HepG2 (cell line): Measurements from ENCODE around the gene PNPLA3. TPM values are rescaled to one million over a fixed set of nuclear protein-coding genes. Genes with fewer than 3 reads are reported as not detected.

ENCODE experiments used
- FLYWCH1 ChIP-seq: sonication (generic); formaldehyde crosslinking; IDR thresholded peaks from 2 replicates; pipeline ENCODE4 v1.8.1; 2023; ENCODE audit warnings: mild to moderate bottlenecking, missing genetic modification reagents
- HMG20B ChIP-seq: conservative IDR thresholded peaks from 2 replicates; pipeline ENCODE4 v1.6.1; 2016; ENCODE audit warnings: missing genetic modification reagents, missing compliant biosample characterization
- HNF4A ChIP-seq: sonication (generic); formaldehyde crosslinking; IDR thresholded peaks from 2 replicates; pipeline ENCODE4 v1.4.0; 2020; ENCODE audit warnings: missing genetic modification reagents
- KAT8 ChIP-seq: IDR thresholded peaks from 2 replicates; pipeline ENCODE4 v1.6.1; 2016; ENCODE audit warnings: missing genetic modification reagents, missing compliant biosample characterization
- TBX3 ChIP-seq: fragments of 450-650 bp; IDR thresholded peaks from 2 replicates; pipeline ENCODE4 v1.6.1; 2017; ENCODE audit warnings: antibody characterized with exemption, mild to moderate bottlenecking, inconsistent platforms, borderline replicate concordance
- ZNF121 ChIP-seq: sonication (generic); formaldehyde crosslinking; IDR thresholded peaks from 2 replicates; pipeline ENCODE4 v1.5.0; 2020; ENCODE audit warnings: mild to moderate bottlenecking, missing genetic modification reagents
- ZNF235 ChIP-seq: sonication (generic); formaldehyde crosslinking; IDR thresholded peaks from 2 replicates; pipeline ENCODE4 v1.8.1; 2023; ENCODE audit warnings: mild to moderate bottlenecking, missing genetic modification reagents, borderline replicate concordance
- ZNF460 ChIP-seq: sonication (generic); formaldehyde crosslinking; IDR thresholded peaks from 2 replicates; pipeline ENCODE4 v1.5.1; 2020; ENCODE audit warnings: missing genetic modification reagents, mild to moderate bottlenecking, borderline replicate concordance
- ZNF547 ChIP-seq: sonication (generic); formaldehyde crosslinking; IDR thresholded peaks from 2 replicates; pipeline ENCODE4 v1.5.1; 2020; ENCODE audit warnings: mild to moderate bottlenecking, missing genetic modification reagents
- ZNF619 ChIP-seq: sonication (generic); formaldehyde crosslinking; IDR thresholded peaks from 2 replicates; pipeline ENCODE4 v1.4.0; 2020; ENCODE audit warnings: mild to moderate bottlenecking, missing genetic modification reagents
- ZSCAN31 ChIP-seq: sonication (generic); formaldehyde crosslinking; IDR thresholded peaks from 2 replicates; pipeline ENCODE4 v1.5.0; 2020; ENCODE audit warnings: low read depth, mild to moderate bottlenecking, missing genetic modification reagents
- polyA plus RNA-seq, 8 experiments: library from polyadenylated mRNA; depleted of rRNA in 3 of 8; stranded (reverse) in 7 of 8; unstranded in 1 of 8; fragments of >200 nt; fragmentation: Illumina TruSeq in 4 of 8; extraction: Trizol in 4 of 8; gene quantifications; 2 replicates each; pipeline versions ENCODE4 v1.2.1 to v1.2.3, GENCODE V29; 2011 to 2016; ENCODE audit warnings: low read depth in 4 of 8, missing spikeins in 1 of 8, mixed read lengths in 1 of 8; ENCODE audit not compliant: insufficient read depth in 1 of 8
- total RNA-seq, 5 experiments: library from RNA; depleted of rRNA; stranded (reverse); fragments of >200 nt; fragmentation: Illumina TruSeq; extraction: Trizol; gene quantifications; 2 replicates each; pipeline ENCODE4 v1.2.3, GENCODE V29; 2016; ENCODE audit warnings: low read depth in 1 of 5
- TF ChIP-seq, protein P1 (sequence below): sonication (generic); formaldehyde crosslinking; IDR thresholded peaks from 2 replicates; pipeline ENCODE4 v1.5.1; 2020; ENCODE audit warnings: mild to moderate bottlenecking, missing genetic modification reagents, borderline replicate concordance
- TF ChIP-seq, protein P2 (sequence below): sonication (generic); formaldehyde crosslinking; IDR thresholded peaks from 2 replicates; pipeline ENCODE4 v1.5.1; 2020; ENCODE audit warnings: mild to moderate bottlenecking, moderate library complexity, missing genetic modification reagents
- TF ChIP-seq, protein P3 (sequence below): sonication (generic); formaldehyde crosslinking; IDR thresholded peaks from 2 replicates; pipeline ENCODE4 v1.4.0; 2020; ENCODE audit warnings: missing genetic modification reagents, borderline replicate concordance

The PNPLA3 gene
- total and polyA plus RNA-seq, 2 of the 13 experiments (the other 11 are each of a cell fraction or from before 2014, with no cell fraction given) = 16.9 to 19.8 TPM

DNA sequence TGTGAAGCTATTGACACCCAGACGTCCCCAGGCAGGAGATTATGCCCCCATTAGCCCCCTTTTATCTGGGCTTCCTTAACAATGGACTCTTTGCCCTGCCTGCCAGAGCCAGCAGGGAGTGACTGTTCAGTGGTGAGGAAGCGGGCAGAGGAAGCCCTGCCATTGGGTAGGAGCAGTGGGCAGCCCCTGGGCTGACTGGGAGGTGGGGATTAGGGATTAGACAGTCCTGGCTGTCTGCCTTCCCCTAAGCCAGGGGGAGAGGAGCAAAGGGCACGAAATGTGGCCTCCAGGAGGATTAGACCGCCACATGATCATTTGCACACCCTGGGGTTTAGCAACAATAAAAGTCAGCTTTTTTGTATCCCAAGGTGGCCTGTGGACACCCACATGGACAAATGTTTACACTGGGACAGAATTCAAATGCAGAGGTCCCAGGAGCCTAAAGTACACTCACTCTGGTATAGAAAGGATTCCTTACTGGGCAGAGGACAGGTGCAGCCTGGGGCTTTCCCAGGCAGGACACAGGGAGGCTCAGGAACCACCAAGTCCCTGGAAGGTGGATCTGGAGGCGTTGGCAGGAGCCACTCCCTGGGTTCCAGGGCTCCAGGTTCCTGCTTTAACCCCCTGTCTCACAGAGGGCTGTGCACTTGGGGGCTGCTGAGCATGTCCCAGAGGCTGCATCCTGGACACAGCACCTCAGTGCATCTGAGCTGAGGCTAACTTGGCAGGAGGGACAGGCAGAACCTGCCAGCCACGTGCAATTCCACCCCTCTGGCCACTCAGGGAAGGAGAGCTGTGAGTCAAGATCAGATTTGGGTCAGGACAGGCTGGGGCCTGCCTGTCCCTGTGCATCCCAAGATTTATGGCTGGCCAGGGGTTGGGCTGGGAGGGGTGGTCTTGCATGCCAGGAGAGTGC lies 2.1 kb downstream of the PNPLA3 start (continued):
- TF ChIP-seq, protein P1, sequence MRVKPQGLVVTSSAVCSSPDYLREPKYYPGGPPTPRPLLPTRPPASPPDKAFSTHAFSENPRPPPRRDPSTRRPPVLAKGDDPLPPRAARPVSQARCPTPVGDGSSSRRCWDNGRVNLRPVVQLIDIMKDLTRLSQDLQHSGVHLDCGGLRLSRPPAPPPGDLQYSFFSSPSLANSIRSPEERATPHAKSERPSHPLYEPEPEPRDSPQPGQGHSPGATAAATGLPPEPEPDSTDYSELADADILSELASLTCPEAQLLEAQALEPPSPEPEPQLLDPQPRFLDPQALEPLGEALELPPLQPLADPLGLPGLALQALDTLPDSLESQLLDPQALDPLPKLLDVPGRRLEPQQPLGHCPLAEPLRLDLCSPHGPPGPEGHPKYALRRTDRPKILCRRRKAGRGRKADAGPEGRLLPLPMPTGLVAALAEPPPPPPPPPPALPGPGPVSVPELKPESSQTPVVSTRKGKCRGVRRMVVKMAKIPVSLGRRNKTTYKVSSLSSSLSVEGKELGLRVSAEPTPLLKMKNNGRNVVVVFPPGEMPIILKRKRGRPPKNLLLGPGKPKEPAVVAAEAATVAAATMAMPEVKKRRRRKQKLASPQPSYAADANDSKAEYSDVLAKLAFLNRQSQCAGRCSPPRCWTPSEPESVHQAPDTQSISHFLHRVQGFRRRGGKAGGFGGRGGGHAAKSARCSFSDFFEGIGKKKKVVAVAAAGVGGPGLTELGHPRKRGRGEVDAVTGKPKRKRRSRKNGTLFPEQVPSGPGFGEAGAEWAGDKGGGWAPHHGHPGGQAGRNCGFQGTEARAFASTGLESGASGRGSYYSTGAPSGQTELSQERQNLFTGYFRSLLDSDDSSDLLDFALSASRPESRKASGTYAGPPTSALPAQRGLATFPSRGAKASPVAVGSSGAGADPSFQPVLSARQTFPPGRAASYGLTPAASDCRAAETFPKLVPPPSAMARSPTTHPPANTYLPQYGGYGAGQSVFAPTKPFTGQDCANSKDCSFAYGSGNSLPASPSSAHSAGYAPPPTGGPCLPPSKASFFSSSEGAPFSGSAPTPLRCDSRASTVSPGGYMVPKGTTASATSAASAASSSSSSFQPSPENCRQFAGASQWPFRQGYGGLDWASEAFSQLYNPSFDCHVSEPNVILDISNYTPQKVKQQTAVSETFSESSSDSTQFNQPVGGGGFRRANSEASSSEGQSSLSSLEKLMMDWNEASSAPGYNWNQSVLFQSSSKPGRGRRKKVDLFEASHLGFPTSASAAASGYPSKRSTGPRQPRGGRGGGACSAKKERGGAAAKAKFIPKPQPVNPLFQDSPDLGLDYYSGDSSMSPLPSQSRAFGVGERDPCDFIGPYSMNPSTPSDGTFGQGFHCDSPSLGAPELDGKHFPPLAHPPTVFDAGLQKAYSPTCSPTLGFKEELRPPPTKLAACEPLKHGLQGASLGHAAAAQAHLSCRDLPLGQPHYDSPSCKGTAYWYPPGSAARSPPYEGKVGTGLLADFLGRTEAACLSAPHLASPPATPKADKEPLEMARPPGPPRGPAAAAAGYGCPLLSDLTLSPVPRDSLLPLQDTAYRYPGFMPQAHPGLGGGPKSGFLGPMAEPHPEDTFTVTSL = peak; percentile 79; the same call in 1 of the 2 replicates
- TF ChIP-seq, protein P2, sequence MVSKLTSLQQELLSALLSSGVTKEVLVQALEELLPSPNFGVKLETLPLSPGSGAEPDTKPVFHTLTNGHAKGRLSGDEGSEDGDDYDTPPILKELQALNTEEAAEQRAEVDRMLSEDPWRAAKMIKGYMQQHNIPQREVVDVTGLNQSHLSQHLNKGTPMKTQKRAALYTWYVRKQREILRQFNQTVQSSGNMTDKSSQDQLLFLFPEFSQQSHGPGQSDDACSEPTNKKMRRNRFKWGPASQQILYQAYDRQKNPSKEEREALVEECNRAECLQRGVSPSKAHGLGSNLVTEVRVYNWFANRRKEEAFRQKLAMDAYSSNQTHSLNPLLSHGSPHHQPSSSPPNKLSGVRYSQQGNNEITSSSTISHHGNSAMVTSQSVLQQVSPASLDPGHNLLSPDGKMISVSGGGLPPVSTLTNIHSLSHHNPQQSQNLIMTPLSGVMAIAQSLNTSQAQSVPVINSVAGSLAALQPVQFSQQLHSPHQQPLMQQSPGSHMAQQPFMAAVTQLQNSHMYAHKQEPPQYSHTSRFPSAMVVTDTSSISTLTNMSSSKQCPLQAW (CRISPR knock-in tag) = peak; percentile 78
- TF ChIP-seq, protein P3, sequence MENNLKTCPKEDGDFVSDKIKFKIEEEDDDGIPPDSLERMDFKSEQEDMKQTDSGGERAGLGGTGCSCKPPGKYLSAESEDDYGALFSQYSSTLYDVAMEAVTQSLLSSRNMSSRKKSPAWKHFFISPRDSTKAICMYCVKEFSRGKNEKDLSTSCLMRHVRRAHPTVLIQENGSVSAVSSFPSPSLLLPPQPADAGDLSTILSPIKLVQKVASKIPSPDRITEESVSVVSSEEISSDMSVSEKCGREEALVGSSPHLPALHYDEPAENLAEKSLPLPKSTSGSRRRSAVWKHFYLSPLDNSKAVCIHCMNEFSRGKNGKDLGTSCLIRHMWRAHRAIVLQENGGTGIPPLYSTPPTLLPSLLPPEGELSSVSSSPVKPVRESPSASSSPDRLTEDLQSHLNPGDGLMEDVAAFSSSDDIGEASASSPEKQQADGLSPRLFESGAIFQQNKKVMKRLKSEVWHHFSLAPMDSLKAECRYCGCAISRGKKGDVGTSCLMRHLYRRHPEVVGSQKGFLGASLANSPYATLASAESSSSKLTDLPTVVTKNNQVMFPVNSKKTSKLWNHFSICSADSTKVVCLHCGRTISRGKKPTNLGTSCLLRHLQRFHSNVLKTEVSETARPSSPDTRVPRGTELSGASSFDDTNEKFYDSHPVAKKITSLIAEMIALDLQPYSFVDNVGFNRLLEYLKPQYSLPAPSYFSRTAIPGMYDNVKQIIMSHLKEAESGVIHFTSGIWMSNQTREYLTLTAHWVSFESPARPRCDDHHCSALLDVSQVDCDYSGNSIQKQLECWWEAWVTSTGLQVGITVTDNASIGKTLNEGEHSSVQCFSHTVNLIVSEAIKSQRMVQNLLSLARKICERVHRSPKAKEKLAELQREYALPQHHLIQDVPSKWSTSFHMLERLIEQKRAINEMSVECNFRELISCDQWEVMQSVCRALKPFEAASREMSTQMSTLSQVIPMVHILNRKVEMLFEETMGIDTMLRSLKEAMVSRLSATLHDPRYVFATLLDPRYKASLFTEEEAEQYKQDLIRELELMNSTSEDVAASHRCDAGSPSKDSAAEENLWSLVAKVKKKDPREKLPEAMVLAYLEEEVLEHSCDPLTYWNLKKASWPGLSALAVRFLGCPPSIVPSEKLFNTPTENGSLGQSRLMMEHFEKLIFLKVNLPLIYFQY (CRISPR knock-in tag) = peak; percentile 21; the same call in 1 of the 2 replicates
- peak; percentile 88; the same call in 1 of the 2 replicates for TF ChIP-seq HMG20B (CRISPR knock-in tag)
- TF ChIP-seq HNF4A (CRISPR knock-in tag) = peak; percentile 93
- no peak; the same call in 1 of the 2 replicates for TF ChIP-seq ZNF460 (CRISPR knock-in tag)
- no peak for TF ChIP-seq ZNF547 (CRISPR knock-in tag)
- peak; percentile 45; the same call in 1 of the 2 replicates for TF ChIP-seq TBX3
- TF ChIP-seq ZNF235 (CRISPR knock-in tag) = peak; percentile 39; the same call in 1 of the 2 replicates
- no peak for TF ChIP-seq ZNF121 (CRISPR knock-in tag)
- TF ChIP-seq ZNF619 = 0 out of 2 replicates have a peak, but pooled peaks have one; percentile 40
- peak; percentile 58; the same call in 1 of the 2 replicates for TF ChIP-seq KAT8 (CRISPR knock-in tag)
- TF ChIP-seq ZSCAN31 (CRISPR knock-in tag) = peak; percentile 58; the same call in 1 of the 2 replicates
- TF ChIP-seq FLYWCH1 (CRISPR knock-in tag) = no peak
